Measurements from ENCODE around the gene TNKS2. TPM values are rescaled to one million over a fixed set of nuclear protein-coding genes. Genes with fewer than 3 reads are reported as not detected.

The TNKS2 gene
- total RNA-seq, 1 donor from 2014 or later: 56.2 TPM

- Histone ChIP-seq H3K27me3 (ENCODE audit: insufficient read depth, low read length) (no peaks in the 10 kb centered on the region), H3K4me1 (ENCODE audit: insufficient read depth, low read length) (no peaks in the 10 kb centered on the region), H3K36me3 (ENCODE audit: insufficient read depth, low read length) (peaks cover 54% of the 10 kb centered on the region), H4K20me1 (ENCODE audit: insufficient read depth, low read length) (peaks cover 46% of the 10 kb centered on the region), H3K4me2 (ENCODE audit: low read length) (no peak overlapping the region), H3K9me3 (ENCODE audit: insufficient read depth, low read depth, low read length) (no peaks in the 10 kb centered on the region), H3K27ac (ENCODE audit: low read depth, low read length) (no peak overlapping the region), H3K4me3 (ENCODE audit: insufficient read depth, low read depth, low read length) (no peak overlapping the region), H3K79me2 (ENCODE audit: insufficient read depth, low read length) (peaks cover 31% of the 10 kb centered on the region), H3K9ac (ENCODE audit: low read length) (no peak overlapping the region), H2AFZ (ENCODE audit: low read depth, low read length) (no peak overlapping the region)
- DNase-seq (ENCODE audit: low read depth): no peak
- Mint-ChIP-seq H3K9me3 (ENCODE audit: unreplicated experiment) (no peaks in the 10 kb centered on the region), H3K4me3 (ENCODE audit: unreplicated experiment) (no peak overlapping the region), H3K27ac (ENCODE audit: unreplicated experiment) (no peak overlapping the region), H3K36me3 (ENCODE audit: low read depth, unreplicated experiment) (peaks cover 6% of the 10 kb centered on the region), H3K27me3 (ENCODE audit: low read depth, unreplicated experiment) (no peaks in the 10 kb centered on the region), H3K4me1 (ENCODE audit: low read depth, unreplicated experiment) (peaks cover 3% of the 10 kb centered on the region)
- FAIRE-seq: no peak
- TF ChIP-seq EZH2 (IDR thresholded peaks at IDR 0.05; ENCODE audit: insufficient read depth, low read length) (no peak), CTCF (IDR thresholded peaks at IDR 0.05; ENCODE audit: insufficient read depth, low read depth, low read length) (no peak)
Measured at GRCh38 chr10:91816981-91817380, 18.8 kb downstream of the TNKS2 start.

DNA sequence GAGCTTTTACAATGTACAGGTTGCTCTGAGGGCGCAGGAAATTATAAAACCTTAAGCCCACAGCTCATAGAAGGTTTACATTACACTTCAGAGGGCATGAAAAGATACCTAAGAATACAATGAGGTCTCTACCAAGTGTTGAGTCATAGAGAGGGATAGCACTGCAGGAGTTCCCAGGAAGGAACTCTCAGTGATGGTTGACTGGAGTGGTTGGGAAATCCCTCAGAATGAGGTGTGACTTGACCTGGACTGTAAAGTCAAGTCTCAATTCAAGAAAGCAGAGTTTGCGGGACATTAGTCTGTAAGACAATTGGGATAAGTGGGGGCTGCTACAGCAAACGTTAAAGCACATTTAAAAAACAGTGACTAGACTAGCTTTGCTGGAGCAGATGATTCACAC lies 21.9 kb downstream of the TNKS2 start:
- H3K9me3 ChIP-seq (ENCODE audit: insufficient read depth, low read depth, low read length): no peaks in the 10 kb centered on the region
- H3K27me3 ChIP-seq (ENCODE audit: insufficient read depth, low read length): no peaks in the 10 kb centered on the region
- Mint-ChIP-seq H3K36me3 (ENCODE audit: low read depth, unreplicated experiment) (peaks cover 2% of the 10 kb centered on the region), H3K4me3 (ENCODE audit: unreplicated experiment) (no peak overlapping the region), H3K27me3 (ENCODE audit: low read depth, unreplicated experiment) (no peaks in the 10 kb centered on the region), H3K27ac (ENCODE audit: unreplicated experiment) (no peak overlapping the region), H3K9me3 (ENCODE audit: unreplicated experiment) (no peaks in the 10 kb centered on the region), H3K4me1 (ENCODE audit: low read depth, unreplicated experiment) (peaks cover 3% of the 10 kb centered on the region)
- H3K27ac ChIP-seq (ENCODE audit: low read depth, low read length): no peak overlapping the region
- no peak overlapping the region for H3K4me2 ChIP-seq (ENCODE audit: low read length)
- H3K79me2 ChIP-seq (ENCODE audit: insufficient read depth, low read length): peaks cover 9% of the 10 kb centered on the region
- TF ChIP-seq CTCF (IDR thresholded peaks at IDR 0.05; ENCODE audit: insufficient read depth, low read depth, low read length) (no peak), EZH2 (IDR thresholded peaks at IDR 0.05; ENCODE audit: insufficient read depth, low read length) (no peak)
- no peak overlapping the region for H2AFZ ChIP-seq (ENCODE audit: low read depth, low read length)
- no peak overlapping the region for H3K9ac ChIP-seq (ENCODE audit: low read length)
- DNase-seq (ENCODE audit: low read depth) (no peak), FAIRE-seq (peak; percentile 13)
- peaks cover 61% of the 10 kb centered on the region for H3K36me3 ChIP-seq (ENCODE audit: insufficient read depth, low read length)
- H3K4me3 ChIP-seq (ENCODE audit: insufficient read depth, low read depth, low read length): no peak overlapping the region
- H4K20me1 ChIP-seq (ENCODE audit: insufficient read depth, low read length): peaks cover 26% of the 10 kb centered on the region
- no peaks in the 10 kb centered on the region for H3K4me1 ChIP-seq (ENCODE audit: insufficient read depth, low read length)

- TF ChIP-seq EZH2 (IDR thresholded peaks at IDR 0.05; ENCODE audit: insufficient read depth, low read length) (no peak), CTCF (IDR thresholded peaks at IDR 0.05; ENCODE audit: insufficient read depth, low read depth, low read length) (no peak)
- H3K27ac Mint-ChIP-seq (ENCODE audit: unreplicated experiment): no peak overlapping the region
- no peak overlapping the region for H2AFZ ChIP-seq (ENCODE audit: low read depth, low read length)
- H4K20me1 ChIP-seq (ENCODE audit: insufficient read depth, low read length): peaks cover 7% of the 10 kb centered on the region
- no peaks in the 10 kb centered on the region for H3K9me3 Mint-ChIP-seq (ENCODE audit: unreplicated experiment)
- H3K4me2 ChIP-seq (ENCODE audit: low read length): no peak overlapping the region
- peaks cover 4% of the 10 kb centered on the region for H3K36me3 Mint-ChIP-seq (ENCODE audit: low read depth, unreplicated experiment)
- no peak overlapping the region for H3K4me3 Mint-ChIP-seq (ENCODE audit: unreplicated experiment)
- H3K27me3 ChIP-seq (ENCODE audit: insufficient read depth, low read length): no peaks in the 10 kb centered on the region
- no peaks in the 10 kb centered on the region for H3K79me2 ChIP-seq (ENCODE audit: insufficient read depth, low read length)
- H3K9ac ChIP-seq (ENCODE audit: low read length): no peak overlapping the region
- peaks cover 63% of the 10 kb centered on the region for H3K36me3 ChIP-seq (ENCODE audit: insufficient read depth, low read length)
- no peak overlapping the region for H3K27ac ChIP-seq (ENCODE audit: low read depth, low read length)
- DNase-seq (ENCODE audit: low read depth): no peak
- no peaks in the 10 kb centered on the region for H3K4me1 ChIP-seq (ENCODE audit: insufficient read depth, low read length)
- H3K4me3 ChIP-seq (ENCODE audit: insufficient read depth, low read depth, low read length): no peak overlapping the region
- no peak for FAIRE-seq
- H3K27me3 Mint-ChIP-seq (ENCODE audit: low read depth, unreplicated experiment): no peaks in the 10 kb centered on the region
- H3K9me3 ChIP-seq (ENCODE audit: insufficient read depth, low read depth, low read length): no peaks in the 10 kb centered on the region
- H3K4me1 Mint-ChIP-seq (ENCODE audit: low read depth, unreplicated experiment): peaks cover 3% of the 10 kb centered on the region
Measured at GRCh38 chr10:91824076-91824475, 25.9 kb downstream of the TNKS2 start.
